LNCAP (cell line): Measurements from ENCODE around the gene FBXO46.
A peak's percentile ranks its signal among the peaks of the same experiment; 100 is the strongest.

Source experiments
- CTCF ChIP-seq: fragments of 450-650 bp; IDR thresholded peaks from 2 replicates; pipeline ENCODE4 v1.5.1; 2017; ENCODE audit warnings: mild to moderate bottlenecking

Gene FBXO46

GRCh38 chr19:45772912-45773311 is 42.2 kb upstream of the FBXO46 start:
- no peak for TF ChIP-seq CTCF

GRCh38 chr19:45772130-45772840 is 41.6 kb upstream of the FBXO46 start:
- TF ChIP-seq CTCF, result no peak

GRCh38 chr19:45771311-45771933 is 40.7 kb upstream of the FBXO46 start:
- TF ChIP-seq CTCF, result no peak

GRCh38 chr19:45770192-45771101 is 39.8 kb upstream of the FBXO46 start:
- peak; percentile 56 for TF ChIP-seq CTCF

- TF ChIP-seq CTCF, result no peak
These were observed 39.1 kb upstream of the FBXO46 start for GRCh38 chr19:45769821-45770191.

GRCh38 chr19:45768984-45769782 is 38.5 kb upstream of the FBXO46 start, which contains the start of gene SIX5:
Gene SIX5 (minus strand): TSS chr19:45769252. CDS start chr19:45768844, 408 bp downstream.
- TF ChIP-seq CTCF, result no peak

GRCh38 chr19:45768655-45768983 is 37.9 kb upstream of the FBXO46 start:
- TF ChIP-seq CTCF, result no peak
